Measurements from ENCODE around the gene PRR36. TPM values are rescaled to one million over a fixed set of nuclear protein-coding genes. Genes with fewer than 3 reads are reported as not detected.

Gene PRR36
- total RNA-seq, 2 experiments from 2014 or later: 0.20 TPM; not detected in 1

DNA sequence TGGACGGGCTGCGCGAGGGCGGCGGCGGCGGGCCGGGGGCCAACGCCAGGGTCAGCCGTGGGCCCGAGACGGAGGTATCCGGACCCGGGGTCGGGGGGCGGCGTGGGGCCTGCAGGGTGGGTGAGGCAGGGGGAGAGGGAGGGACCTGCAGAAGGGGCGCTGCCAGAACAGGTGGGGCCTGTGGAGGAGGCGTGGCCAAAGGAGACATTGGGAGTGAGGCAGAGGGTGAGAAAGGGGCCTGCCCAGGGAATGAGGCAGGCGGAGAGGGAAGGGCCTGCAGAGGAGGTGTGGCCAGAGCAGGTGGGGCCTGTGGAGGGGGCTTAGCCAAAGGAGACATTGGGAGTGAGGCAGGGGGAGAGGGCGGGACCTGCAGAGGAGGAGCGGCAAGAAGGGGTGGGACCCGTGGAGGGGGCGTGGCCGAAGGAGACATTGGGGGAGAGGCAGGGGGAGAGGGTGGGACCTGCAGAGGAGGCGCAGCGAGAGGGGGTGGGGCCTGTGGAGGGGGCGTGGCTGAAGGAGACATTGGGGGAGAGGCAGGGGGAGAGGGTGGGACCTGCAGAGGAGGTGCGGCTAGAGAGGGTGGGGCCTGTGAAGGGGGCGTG, 4.2 kb downstream of the PRR36 start:
- DNase-seq (peak; percentile 76), ATAC-seq (no peak)
- intact Hi-C loops (cut with micrococcal nuclease): no loop called here
- Mint-ChIP-seq H3K27ac (no peak overlapping the region), H3K27me3 (peaks cover 39% of the 10 kb centered on the region), H3K4me1 (ENCODE audit: low read depth) (peaks cover 39% of the 10 kb centered on the region), H3K36me3 (ENCODE audit: low read depth) (no peaks in the 10 kb centered on the region), H3K9me3 (no peaks in the 10 kb centered on the region), H3K4me3 (peak overlapping the region; percentile 42)
- ChIA-PET POLR2A (interaction anchor here (0.6 to 1.5 kb wide), 5 partner anchors 9 to 1201 kb away, joined by 3 to 4 read pairs (median 3); partner anchors contain the start of genes PET100 and XAB2), CTCF (interaction anchor here (0.6 to 1.9 kb wide), 30 partner anchors 8 to 522 kb away, joined by 3 to 27 read pairs (median 4); partner anchors contain the start of genes LRRC8E, MAP2K7, SNAPC2 and TIMM44)
- TF ChIP-seq, protein P1, sequence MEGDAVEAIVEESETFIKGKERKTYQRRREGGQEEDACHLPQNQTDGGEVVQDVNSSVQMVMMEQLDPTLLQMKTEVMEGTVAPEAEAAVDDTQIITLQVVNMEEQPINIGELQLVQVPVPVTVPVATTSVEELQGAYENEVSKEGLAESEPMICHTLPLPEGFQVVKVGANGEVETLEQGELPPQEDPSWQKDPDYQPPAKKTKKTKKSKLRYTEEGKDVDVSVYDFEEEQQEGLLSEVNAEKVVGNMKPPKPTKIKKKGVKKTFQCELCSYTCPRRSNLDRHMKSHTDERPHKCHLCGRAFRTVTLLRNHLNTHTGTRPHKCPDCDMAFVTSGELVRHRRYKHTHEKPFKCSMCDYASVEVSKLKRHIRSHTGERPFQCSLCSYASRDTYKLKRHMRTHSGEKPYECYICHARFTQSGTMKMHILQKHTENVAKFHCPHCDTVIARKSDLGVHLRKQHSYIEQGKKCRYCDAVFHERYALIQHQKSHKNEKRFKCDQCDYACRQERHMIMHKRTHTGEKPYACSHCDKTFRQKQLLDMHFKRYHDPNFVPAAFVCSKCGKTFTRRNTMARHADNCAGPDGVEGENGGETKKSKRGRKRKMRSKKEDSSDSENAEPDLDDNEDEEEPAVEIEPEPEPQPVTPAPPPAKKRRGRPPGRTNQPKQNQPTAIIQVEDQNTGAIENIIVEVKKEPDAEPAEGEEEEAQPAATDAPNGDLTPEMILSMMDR (IDR thresholded peaks at IDR 0.05): no peak

DNA sequence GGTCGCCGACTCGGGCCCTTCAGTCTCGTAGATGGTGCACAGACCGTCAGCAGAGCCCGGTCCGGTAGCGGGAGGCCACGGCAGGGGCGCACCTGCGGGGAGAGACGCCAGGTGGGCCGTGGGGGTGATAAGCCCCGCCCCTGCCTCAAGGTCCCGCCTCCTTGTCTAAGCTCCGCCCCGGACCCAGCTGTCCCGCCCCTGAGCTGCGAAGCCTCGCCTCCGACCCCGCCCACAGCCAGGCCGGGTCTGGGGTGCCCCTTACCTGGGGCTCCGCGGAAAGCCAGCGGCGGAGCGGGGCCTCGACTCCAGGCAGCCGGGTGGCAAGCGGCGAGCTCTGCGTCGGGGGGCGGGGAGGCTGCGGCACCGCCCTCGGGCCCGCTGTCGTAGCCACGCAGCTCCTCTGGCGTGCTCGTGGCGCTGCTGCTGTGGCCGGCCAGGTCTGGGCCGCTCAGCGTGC, 4.7 kb downstream of the PRR36 start:
- CTCF ChIA-PET: interaction anchor here (0.6 to 1.9 kb wide), 33 partner anchors 8 to 522 kb away, joined by 3 to 27 read pairs (median 4); partner anchors contain the start of genes LRRC8E, MAP2K7, SNAPC2 and TIMM44
- Mint-ChIP-seq H3K4me1 (ENCODE audit: low read depth) (peaks cover 34% of the 10 kb centered on the region), H3K27ac (no peak overlapping the region), H3K4me3 (peak overlapping the region; percentile 75), H3K9me3 (no peaks in the 10 kb centered on the region), H3K27me3 (peaks cover 38% of the 10 kb centered on the region), H3K36me3 (ENCODE audit: low read depth) (no peaks in the 10 kb centered on the region)
- DNase-seq (peak; percentile 81), ATAC-seq (peak; percentile 60)
- TF ChIP-seq, protein P1 (IDR thresholded peaks at IDR 0.05): peak; percentile 73
- intact Hi-C loops (cut with micrococcal nuclease): no loop called here
- POLR2A ChIA-PET: interaction anchor here (0.6 to 1.5 kb wide), 7 partner anchors 10 to 240 kb away, joined by 3 to 4 read pairs (median 3); partner anchors contain the start of genes PET100 and XAB2

DNA sequence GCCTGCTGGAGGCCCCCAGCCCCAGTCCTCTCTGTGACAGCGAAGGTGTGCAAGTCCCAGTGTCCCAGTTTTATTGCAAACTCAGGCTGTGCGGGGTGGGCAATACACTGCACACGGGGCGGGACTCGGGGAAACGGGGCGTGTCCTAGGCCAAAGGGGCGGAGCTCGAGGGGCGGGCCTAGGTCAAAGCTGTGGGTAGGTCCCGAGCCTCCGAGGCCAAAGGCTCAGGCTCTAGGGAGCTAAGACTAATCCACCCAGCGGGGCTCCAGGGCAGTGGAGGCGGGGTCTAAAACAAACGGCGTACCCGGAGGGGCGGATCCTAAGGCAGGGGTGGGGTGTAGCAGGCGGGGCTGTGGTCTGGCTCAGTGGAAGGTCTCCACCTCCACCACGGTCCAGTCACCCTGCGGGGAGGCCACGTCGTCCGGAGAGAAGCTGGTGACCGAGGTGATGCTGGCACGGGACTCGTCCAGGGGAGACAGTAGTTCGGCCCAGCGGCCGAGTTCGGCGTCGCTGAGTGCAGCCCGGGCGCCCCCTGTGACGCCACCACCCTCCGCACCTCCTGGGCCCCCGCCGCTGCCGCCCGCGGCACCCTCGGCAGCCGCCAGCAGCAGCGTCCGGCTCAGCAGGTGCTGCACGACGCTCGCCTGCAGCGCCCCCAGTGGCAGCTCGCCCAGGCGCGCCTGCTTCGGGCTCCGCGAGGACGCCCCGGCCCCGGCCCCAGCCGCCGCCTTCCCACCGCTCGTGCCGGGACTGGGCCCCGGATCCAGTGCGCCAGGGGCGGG, 5.3 kb downstream of the PRR36 start:
- peaks cover 34% of the 10 kb centered on the region for H3K4me1 Mint-ChIP-seq (ENCODE audit: low read depth)
- H3K36me3 Mint-ChIP-seq (ENCODE audit: low read depth): no peaks in the 10 kb centered on the region
- peak; percentile 67 for ATAC-seq
- peak overlapping the region; percentile 75 for H3K4me3 Mint-ChIP-seq
- ChIA-PET POLR2A (interaction anchor here (0.6 to 1.5 kb wide), 7 partner anchors 10 to 239 kb away, joined by 3 to 4 read pairs (median 3); partner anchors contain the start of genes PET100 and XAB2), CTCF (interaction anchor here (0.7 to 1.9 kb wide), 33 partner anchors 7 to 521 kb away, joined by 3 to 27 read pairs (median 4); partner anchors contain the start of genes LRRC8E, MAP2K7, SNAPC2 and TIMM44)
- intact Hi-C loops (cut with micrococcal nuclease): no loop called here
- H3K27me3 Mint-ChIP-seq: peaks cover 42% of the 10 kb centered on the region
- H3K27ac Mint-ChIP-seq: peak overlapping the region; percentile 73
- TF ChIP-seq, protein P1 (IDR thresholded peaks at IDR 0.05): peak; percentile 96
- peak; percentile 86 for DNase-seq
- H3K9me3 Mint-ChIP-seq: no peaks in the 10 kb centered on the region

DNA sequence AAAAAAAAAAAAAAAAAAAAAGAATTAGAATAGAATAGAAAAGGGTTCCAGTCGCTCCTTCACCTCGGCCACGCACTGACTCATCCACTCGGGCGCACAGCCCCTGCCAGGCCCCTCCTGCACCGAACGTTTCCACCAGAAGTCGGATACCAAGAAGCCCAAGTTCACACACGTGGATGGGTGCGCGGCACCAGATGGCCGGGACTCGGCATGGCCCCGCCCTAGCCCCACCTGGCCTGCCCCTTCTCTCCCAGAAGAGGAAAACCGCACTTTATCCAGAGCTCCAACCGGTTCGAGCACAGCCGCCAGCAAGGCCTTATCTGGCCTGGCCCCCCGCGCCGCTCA, 5.9 kb downstream of the PRR36 start:
- peak overlapping the region; percentile 75 for H3K4me3 Mint-ChIP-seq
- H3K27ac Mint-ChIP-seq: peak overlapping the region; percentile 73
- ATAC-seq (no peak), DNase-seq (peak; percentile 66)
- TF ChIP-seq, protein P1 (IDR thresholded peaks at IDR 0.05): no peak
- POLR2A ChIA-PET: interaction anchor here (0.8 to 1.5 kb wide), 5 partner anchors 11 to 56 kb away, joined by 3 read pairs; no protein-coding TSS in a partner anchor
- peaks cover 43% of the 10 kb centered on the region for H3K27me3 Mint-ChIP-seq
- CTCF ChIA-PET: interaction anchor here (1.0 to 1.9 kb wide), 12 partner anchors 8 to 187 kb away, joined by 3 to 27 read pairs (median 7); partner anchors contain the start of genes SNAPC2, TIMM44 and TRAPPC5
- H3K9me3 Mint-ChIP-seq: no peaks in the 10 kb centered on the region
- peaks cover 32% of the 10 kb centered on the region for H3K4me1 Mint-ChIP-seq (ENCODE audit: low read depth)
- H3K36me3 Mint-ChIP-seq (ENCODE audit: low read depth): no peaks in the 10 kb centered on the region
- intact Hi-C loops (cut with micrococcal nuclease): no loop called here
